Measurements from ENCODE around the gene TEAD4. TPM values are rescaled to one million over a fixed set of nuclear protein-coding genes. Genes with fewer than 3 reads are reported as not detected.
"Not testable (repeated sequence)": the region's sequence is repeated elsewhere in the genome, so short reads cannot be mapped to it uniquely, and the experiment has no call there.

Gene TEAD4
- total RNA-seq, 1 donor from 2014 or later: 0.41 TPM

GRCh38 chr12:3045494-3045893 is 86.3 kb downstream of the TEAD4 start:
- no peak for FAIRE-seq

GRCh38 chr12:3045989-3046388 is 86.8 kb downstream of the TEAD4 start:
- DNase-seq (ENCODE audit: low spot score in 2 of 2) (no peak), FAIRE-seq (no peak)

More at GRCh38 chr12:3045494-3045893, 86.3 kb downstream of the TEAD4 start:
- no peak for DNase-seq (ENCODE audit: low spot score in 2 of 2)

DNA sequence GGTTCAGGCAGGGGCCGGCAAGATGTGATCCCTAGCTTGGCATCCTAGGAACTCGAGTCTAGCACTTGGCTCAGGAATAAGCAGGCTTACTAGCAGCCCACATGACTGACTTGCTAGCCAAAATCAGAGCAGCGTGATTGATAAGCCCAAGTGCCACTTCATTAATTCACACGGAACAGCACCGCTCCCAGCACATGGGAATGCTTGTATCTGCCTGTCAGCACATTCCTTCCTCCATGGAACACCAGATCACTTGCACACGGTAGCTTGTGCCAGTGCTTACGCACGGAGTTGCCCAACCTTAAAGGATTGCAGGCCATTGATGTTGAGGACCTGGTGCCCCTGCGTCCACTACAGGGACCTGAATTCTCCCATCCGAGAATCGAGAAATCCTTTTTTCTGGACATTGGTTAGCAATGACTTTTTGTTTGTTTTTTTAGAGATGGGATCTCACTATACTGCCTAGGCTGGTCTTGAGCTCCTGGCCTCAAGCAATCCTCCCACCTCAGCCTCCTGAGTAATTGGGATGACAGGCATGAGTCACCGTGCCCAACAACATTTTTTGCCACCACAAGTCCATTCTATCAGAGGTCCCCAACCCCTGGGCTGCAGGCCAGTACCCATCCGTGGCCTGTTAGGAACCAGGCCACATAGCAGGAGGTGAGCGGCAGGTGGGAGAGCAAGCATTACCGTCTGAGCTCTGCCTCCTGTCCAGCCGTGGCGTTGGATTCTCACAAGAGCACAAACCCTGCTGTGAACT is 87.4 kb downstream of the TEAD4 start:
- DNase-seq (ENCODE audit: low spot score in 2 of 2) (no peak), FAIRE-seq (no peak)

DNA sequence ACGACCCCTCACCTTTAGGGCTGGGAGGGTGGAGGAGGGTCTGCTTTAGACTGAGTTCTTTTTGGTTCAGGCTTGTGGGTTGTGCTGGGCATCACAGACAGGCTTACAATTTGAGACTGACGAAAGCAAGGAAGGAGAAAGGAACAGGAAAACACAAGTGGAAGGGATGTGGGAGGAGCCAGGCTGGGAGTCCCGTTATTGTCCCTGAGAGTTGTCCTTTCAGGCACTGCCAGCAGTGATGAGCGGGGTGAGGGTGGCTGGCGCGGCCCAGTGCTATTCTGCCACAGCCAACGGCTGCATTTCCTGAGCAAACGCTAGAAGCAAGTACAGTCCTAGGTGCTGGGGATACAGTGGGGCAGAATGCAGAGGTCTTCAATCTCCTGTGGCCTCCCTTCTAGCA is 88.8 kb downstream of the TEAD4 start:
- no peak for FAIRE-seq
- DNase-seq (ENCODE audit: low spot score in 2 of 2): no peak

DNA sequence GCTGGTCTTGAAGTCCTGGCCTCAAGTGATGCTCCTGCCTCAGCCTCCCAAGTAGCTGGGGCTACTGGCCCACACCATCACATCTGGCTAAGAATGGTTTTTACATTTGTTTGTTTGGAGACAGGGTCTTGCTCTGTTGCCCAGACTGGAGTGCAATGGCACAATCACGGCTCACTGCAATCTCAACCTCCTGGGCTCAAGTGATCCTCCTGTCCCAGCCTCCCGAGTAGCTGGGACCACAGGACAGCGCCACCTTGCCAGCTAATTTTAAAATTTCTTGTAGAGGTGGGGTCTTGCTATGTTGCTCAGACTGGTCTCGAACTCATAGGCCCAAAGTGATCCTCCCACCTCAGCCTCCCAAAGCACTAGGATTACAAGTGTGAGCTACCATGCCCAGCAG is 89.3 kb downstream of the TEAD4 start:
- no peak for DNase-seq (ENCODE audit: low spot score in 2 of 2)
- no peak for FAIRE-seq

DNA sequence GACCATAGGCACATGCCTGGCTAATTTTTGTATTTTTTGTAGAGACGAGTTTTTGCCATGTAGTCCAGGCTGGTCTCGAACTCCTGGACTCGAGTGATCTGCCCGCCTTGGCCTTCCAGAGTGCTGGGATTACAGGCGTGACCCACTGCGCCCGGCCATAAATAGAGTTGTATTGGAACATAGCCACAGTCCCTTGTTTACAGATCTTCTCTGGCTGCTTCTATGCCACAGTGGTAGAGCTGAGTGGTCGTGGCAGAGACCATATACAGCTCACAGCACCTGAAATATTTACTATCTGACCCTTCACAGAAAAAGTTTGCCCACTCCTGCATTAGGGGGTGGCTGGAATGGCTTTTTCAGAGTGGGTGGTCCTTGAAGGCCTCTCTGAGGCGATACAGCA is 90.0 kb downstream of the TEAD4 start:
- no peak for FAIRE-seq
- DNase-seq (ENCODE audit: low spot score in 2 of 2): no peak

DNA sequence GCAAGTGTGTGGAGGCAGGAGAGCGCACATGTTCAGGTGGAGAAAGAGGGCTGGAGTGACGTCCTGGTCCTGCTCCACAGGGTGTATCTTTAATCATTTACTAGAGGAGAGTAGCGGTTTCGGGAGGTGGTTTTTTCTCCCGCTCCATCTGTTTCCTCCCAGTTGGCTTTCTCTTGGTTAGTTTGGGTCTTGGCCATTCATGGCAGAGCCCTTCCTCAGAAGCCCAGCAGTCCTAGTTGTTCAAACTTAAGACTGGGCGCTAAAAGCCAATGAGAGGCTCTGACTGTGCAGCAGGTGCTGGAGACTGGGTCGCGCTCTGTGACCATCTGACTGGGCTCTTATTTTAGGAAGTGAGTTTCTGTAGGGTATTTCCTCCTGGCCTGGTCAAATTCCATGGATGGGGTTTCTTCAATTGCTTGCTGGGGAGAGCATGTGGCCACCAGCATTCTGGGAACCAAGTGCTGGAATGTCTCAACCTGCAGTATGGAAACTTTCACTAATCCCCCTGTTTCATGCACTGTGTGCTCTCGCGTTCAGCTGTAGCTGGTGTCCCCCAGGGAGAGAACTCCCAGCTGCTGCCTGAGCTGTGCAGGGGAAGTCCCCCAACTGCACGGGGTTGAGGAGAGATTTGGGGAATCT is 90.5 kb downstream of the TEAD4 start:
- DNase-seq (ENCODE audit: low spot score in 2 of 2): no peak
- FAIRE-seq: no peak

GRCh38 chr12:3054374-3054773 is 95.2 kb downstream of the TEAD4 start:
- DNase-seq (ENCODE audit: low spot score in 2 of 2) (no peak), FAIRE-seq (no peak)

- DNase-seq (ENCODE audit: low spot score in 2 of 2): no peak
- no peak for FAIRE-seq
Observed at GRCh38 chr12:3055026-3055703, 96.0 kb downstream of the TEAD4 start.

- no peak for DNase-seq (ENCODE audit: low spot score in 2 of 2)
Observed at GRCh38 chr12:3055704-3056467, 96.7 kb downstream of the TEAD4 start.

DNA sequence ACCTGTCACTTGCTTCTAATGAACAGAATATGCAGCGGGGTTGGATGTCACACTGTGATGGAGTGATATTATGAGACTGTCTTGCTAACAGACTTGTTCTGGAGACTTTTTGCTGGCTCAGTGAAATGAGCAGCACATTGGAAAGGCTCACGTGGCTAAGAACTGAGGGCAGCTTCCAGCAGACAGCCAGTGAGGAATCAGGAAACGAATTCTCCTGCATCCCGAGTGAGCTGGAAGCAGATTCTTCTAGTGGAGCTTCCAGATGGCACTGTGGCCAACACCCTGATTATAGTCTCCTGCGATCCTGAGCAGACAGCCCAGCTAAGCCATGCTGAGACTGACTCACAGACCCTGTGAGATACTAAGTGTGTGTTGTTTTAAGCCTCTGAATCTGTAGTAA is 101.9 kb downstream of the TEAD4 start:
- no peak for FAIRE-seq
- no peak for DNase-seq (ENCODE audit: low spot score in 2 of 2)

More at GRCh38 chr12:3055704-3056467, 96.7 kb downstream of the TEAD4 start:
- no peak for FAIRE-seq

DNA sequence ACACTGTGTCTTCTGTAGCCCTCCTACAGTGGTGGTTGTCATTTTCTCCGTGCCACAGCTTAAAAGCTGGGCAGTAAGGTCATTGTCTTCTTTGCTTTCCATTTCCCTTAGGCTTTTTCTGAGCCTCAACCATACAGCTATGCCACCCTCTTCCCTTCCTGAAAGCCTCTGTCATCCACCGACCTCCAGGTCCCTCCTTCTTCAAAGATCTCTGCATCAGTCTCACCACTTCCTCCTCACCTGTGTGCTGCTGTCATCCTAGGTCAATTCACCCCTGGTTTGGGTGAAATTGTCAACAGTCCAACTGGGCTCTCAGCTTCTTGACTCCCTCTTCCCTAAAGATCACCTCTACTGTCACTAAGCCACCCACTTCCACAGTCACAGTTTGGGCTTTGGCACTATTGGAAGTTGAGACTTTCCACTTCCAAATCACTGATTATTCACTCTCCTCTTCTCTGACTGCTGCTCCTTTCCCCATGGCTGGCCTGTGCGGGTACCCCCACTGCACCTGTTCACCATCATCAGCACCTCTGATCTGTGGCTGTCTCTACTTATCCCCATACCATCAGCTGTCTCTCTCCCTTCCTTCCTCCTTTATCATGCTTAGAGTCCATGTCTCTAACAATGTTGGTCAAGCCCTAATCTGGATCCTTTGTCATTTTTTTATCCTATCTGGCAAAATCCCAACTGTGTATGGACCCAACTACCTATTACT is 102.5 kb downstream of the TEAD4 start:
- DNase-seq (ENCODE audit: low spot score in 2 of 2): no peak
- no peak for FAIRE-seq

- DNase-seq (ENCODE audit: low spot score in 2 of 2) (no peak), FAIRE-seq (no peak)
Observed at GRCh38 chr12:3065300-3065699, 106.1 kb downstream of the TEAD4 start.

DNA sequence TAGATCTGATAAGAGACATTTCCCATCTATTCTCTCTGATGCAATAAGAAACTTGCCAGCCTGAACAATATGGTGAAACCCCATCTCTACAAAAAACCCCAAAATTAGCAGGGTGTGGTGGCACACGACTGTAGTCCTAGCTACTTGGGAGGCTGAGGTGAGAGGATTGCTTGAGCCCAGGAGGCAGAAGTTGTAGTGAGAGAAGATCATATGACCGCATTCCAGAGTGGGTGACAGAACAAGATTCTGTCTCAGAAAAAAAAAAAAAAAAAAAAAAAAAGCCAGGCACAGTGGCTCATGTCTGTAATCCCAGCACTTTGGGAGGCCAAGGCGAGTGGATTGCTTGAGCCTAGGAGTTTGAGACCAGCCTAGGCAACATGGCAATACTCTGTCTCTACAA is 106.6 kb downstream of the TEAD4 start:
- DNase-seq (ENCODE audit: low spot score in 2 of 2); FAIRE-seq: not testable (repeated sequence)

- FAIRE-seq (no peak), DNase-seq (ENCODE audit: low spot score in 2 of 2) (no peak)
Observed at GRCh38 chr12:3069714-3070113, 110.5 kb downstream of the TEAD4 start.

DNA sequence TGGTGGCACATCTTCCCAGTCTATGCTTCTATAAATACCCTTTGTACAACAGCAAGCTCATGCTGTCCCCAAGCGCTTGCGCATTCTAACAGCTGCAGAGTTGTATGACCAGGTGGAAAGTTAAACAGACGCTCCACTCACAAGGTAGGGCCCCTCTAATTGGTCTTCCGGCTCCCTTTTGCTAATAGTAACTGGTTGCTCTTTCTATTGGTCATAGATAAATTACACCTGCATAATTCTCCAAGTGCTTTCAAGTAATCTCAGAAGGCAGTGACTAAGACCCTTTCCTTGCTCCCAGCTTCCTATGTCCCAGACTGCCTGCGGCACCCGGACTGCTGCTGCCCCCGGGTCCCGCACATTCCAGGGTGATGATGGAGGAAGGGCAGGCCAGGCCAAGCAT is 111.9 kb downstream of the TEAD4 start:
- DNase-seq (ENCODE audit: low spot score in 2 of 2) (no peak), FAIRE-seq (no peak)

- DNase-seq (ENCODE audit: low spot score in 2 of 2) (no peak), FAIRE-seq (no peak)
Observed at GRCh38 chr12:3071710-3072109, 112.5 kb downstream of the TEAD4 start.

GRCh38 chr12:3073438-3074250 is 114.4 kb downstream of the TEAD4 start:
- FAIRE-seq: no peak
- DNase-seq (ENCODE audit: low spot score in 2 of 2): peak; percentile 82 to 89

DNA sequence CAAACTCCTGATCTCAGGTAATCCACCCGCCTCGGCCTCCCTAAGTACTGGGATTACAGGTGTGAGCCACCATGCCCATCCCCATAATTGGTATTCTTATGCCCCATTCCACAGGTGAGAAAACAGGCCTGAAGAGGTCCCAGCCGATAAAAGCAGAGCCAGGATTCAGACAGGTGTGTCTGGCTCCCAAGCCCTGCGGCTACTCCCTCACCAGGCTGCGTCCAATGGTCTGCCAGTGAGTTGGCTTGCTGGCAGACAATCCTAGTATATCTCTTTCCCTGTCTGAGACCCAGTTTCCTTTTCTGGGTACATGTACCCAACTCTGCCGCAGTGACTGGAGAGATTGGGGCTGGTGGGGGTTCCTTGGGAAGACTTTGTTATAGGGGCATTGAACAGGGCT is 116.1 kb downstream of the TEAD4 start:
- no peak for FAIRE-seq
- no peak for DNase-seq (ENCODE audit: low spot score in 2 of 2)
